GM21447 (cell line): ENCODE data around the gene ADAMTS2.

Experiments
- ATAC-seq: cut with Tn5 transposase; IDR thresholded peaks from one replicate; pipeline ENCODE4 v1.9.1; 2021; ENCODE audit not compliant: unreplicated experiment

Gene ADAMTS2

DNA sequence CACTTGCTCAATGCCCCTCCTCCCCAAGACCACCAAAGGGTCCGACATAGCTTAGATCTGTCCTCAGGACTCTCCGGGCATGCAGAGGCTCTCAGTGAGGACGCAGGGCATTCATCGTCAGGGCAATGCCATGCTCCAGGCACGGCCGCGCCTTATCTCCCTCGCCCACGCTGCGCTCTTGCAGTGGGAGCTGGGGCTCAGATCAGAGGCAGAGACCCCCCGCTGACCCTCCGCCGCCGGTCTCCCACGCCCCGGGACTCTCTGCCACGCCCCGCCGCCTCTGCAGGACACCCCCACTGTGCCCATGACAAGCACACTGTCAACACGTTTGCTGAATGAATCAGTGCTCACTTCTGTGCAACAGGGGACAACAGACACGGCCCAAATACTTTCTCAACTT lies 140.7 kb downstream of the ADAMTS2 start:
- ATAC-seq = no peak

DNA sequence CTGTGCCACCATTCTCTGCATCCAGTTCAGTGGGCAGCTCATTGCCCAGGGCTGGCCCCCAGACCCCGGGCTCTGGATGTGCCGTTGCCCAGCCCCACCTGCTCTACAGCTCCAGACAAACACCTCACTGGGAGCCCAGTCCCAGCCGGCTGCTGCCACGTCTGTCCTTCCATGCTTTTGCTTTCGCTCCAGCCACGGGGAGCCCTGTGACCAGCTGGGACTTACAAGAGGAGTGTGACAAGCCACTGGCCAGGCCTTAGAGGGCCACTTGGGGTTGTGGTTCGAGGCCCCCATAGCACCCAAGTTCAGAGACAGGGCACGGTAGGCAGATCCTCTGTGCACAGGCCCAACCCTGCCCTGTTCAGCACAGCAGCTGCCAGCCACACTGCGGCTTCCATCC lies 142.0 kb downstream of the ADAMTS2 start:
- no peak for ATAC-seq

DNA sequence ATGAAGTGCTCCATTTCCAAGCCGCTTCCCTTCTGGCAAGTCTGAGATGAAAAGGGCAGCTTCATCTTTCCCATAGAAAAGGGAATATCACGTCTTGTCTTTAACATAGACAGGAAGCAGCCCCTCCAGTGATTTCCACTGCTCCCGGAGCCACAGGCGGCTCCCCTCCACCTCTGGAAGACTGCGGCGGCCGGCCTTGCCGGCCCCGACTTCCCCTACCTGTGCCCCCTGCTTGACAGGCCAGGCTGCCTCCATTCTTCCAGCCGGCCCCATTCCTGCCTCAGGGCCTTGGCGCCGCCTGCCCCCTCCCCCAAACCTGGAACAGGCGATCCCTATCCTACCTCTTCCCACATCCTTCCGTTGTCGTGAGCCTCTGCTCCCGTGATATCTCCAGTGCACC lies 143.3 kb downstream of the ADAMTS2 start:
- no peak for ATAC-seq

DNA sequence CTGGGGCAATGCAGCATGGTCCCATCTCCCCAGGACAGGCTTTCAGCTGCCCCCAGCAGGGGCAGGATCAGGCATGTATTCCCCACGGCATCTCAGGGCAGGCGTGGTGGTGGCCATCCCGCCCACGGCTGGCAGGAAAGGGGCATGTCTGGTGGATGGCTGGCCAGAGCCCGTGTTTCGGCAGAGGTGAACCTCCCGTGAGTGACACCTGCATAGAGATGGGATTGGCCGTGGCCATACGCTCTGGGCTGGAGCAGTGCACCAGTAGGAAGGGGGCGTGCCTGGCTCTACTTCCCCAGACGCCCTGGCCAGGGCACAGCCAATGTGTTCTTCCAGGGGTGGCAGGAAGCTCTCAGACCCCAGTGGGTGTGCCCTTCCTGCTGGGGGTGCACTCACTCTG lies 146.0 kb downstream of the ADAMTS2 start:
- ATAC-seq = no peak

DNA sequence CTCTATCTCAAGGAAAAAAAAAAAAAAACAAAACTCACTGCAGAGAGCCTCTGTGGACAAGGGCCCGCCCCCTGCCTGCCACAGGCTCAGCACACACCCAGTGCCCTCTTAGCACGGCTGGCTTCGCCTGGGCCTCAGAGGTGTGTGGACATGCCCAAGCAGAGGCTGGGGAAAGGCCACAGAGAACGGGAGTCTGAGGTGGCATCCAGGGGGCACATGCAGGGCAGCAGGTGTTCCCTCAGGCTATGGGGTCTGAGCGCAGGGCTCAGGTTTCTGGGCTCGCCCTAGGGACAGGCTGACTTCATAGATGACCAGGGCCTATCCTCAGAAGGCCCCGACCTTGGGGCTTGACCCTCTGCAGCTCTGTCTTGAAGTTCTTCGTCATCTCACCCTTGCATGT lies 146.4 kb downstream of the ADAMTS2 start:
- ATAC-seq = no peak

DNA sequence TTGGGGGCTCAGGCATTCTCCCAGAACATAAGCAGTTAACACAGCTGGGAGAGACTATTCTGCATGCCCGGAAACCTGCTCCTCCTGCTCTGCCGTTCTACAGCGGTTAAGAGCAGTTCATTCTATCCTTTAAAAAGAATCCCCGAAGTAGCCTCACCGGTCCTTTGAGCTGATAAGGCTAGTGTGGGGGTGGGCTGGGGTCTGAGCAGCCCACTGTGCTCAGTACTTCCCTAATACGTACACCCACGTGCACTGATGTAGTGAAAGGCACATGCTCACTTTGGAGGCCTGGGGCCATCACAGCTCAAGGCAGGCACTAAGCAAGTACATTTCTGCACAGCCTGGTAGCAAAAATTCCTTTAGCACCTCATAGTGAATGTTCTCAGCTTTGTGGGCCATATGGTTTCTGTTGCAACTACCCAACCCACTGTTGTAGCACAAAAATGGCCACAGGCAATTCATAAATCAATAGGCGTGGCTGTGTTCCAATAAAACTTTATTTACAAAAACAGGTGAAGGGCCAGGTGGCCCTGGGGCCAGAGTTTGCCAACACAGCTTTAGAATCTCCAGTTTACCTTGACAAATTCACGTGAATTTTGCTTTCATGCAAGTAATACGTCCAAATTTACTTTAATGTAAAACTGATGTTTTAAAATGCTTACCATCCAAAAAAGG lies 148.7 kb downstream of the ADAMTS2 start:
- no peak for ATAC-seq

DNA sequence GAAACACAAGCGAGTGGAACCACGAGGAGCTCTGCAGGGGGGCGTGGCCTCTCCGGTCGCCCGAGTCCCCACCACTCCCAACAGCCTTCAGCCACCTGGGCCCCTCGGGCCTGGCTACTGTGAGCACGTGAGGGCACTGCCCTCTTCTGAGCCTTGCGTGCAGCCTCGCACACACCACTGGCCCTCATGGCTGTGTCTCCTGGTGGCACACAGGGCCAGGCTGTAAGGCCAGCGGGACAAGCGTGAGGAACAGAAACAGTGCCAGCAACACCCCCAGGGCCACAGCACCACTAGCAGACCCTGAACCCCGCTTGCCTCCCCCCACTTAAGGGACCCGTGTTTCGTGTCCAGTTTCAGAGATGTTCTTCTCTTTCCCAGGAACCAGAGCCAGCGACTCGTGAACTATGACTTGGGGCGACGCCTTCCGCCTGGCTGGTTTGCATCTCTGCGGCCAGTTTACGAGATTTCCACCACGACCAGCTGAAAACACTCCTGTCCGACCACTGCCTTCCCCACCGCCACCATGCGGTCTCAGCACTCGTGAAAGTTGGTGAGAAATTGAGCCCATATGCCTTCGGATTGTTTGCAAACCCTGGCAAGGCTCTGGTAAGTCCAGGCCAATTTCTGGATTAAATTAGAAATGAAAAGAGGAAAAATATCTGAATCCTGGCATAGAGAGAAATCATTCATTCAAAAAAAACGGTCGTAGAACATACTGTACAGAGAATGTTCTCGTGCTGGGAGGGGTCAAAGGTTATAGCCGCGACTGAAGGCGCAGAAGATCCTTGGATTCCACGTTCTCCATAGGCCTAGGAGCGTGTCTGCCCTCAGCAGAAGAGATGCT lies 149.5 kb downstream of the ADAMTS2 start:
- no peak for ATAC-seq

DNA sequence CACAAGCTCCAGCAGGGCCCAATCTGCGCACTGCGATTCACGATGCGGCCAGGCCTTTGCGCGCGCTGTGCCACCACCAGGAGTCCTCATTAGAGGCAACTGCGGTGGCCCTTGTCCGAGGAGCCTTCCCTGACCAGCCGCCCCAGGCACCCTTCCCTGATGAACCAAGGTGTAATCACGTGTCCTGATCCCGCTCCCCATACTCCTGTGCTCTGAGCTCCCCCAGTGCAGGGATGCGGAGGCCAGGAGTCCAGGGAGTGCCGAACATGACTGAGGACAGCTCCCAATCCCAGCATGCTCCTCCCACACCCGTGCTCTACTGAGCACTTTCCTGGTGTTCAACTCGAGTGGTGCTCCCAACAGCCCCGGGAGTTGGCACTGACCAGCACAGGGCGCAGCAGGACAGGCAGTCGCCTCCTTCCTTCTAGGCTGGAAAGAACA lies 150.3 kb downstream of the ADAMTS2 start:
- ATAC-seq = no peak

DNA sequence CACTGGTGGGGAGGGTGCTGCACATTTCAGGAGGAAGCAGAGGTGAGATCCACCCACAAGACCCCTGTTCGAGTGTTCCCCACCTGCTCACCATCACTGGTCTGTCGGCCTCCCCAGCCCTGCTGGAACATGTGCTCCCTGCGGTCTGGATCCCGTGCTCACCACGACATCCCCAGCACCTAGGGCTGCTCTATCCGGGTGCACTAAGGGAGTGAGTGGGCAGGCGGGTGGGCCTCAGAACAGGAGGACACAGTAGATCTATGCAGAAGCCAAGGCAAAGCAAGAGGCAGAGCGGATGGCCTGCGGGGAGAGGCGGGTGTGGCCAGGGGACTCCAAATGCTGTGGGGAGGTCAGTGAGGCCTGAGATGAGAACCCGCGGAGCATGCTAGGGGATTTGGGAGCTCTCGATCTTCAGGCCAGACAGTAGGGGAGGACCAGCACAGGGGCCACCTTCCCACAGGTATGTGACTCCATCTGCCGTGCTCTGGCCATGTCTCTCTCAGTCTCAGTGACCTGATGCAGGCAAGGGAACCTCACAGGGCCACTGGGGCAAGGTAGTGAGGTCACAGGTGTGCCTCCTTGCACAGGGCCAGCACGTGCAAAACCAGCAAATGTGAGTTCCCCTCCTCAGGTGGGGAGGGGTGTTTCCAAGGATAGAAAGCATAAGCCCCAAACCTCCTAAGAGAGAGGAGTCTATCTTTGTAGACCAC lies 150.9 kb downstream of the ADAMTS2 start:
- no peak for ATAC-seq

DNA sequence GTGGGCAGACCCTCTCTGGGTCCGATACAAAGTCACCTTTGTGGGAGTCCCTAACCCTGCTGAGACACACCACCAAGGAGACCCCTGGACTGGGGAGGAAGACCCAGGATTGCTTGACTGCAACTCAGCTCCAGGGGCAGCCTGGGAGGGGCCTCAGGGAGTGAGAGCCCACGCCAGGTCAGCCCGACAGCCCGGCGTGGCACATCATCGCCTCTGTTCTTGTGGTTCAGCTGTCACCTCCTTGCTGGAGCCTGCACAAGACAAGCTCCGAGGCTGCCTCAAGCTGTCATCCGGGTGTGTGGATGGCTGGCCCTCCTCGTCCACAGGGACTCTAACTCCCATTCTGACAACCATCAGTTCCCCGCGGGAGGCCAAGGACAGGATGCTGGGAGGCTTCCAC lies 151.5 kb downstream of the ADAMTS2 start:
- no peak for ATAC-seq

DNA sequence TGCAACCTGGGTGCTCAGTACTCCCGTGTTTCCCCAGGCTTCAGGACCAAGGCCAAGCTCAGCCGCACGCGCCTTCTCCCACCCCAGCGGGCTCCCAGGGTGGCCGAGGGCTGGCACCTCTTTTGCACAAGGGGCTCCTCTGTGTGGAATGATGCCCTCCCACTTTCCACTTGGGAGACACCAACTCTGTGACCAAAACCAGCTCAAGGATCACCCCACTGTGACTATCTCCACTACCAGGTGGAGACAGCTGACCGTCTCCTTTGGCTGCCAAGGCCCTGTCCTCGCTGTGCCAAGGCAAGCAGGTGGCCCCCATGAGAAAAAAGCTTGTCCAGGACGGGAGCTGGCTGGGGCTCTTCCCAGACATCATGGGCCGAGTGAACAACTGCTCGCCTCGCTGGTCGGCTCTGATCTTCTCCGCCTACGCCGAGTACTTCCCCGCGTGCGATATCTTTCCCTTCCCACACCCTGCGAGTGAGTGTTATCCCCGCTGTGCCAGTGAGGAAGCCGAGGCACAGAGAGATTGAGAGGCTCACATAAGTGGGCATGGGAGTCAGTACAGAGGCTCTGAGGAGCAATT lies 152.3 kb downstream of the ADAMTS2 start:
- ATAC-seq = no peak

DNA sequence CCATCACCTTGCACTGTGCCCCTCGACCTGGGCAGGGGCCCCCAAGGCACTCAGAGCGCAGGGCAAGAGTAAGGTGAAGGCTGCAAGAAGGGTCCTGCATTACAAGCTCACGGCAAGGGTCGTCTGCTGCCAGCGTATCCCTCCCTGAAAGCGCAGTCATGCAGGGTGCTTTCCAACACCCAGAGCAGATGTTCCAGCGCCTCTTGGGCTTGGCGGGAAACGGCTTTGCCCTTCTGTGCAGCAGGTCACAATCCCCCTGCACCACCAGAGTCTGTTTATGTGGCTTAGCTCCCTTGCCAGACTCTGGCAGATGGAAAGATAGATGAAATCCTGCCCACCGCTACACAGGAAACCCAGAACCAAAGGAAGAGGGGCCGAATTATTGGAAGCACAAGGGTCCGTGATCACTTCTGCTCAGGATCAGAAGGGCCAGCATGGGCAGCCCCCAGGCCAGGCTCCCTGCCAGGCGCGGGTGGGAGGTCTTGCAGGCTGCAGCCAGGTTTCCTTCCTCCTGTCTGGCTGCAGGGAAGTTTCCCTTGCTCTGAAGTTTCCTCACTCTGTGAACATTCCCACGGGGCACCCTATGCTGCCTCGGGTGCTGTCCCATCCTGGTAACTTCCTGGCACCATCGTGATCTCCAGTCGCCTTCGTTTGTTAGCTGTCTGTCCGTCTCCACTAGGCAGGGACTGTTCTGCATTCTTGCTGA lies 152.9 kb downstream of the ADAMTS2 start:
- no peak for ATAC-seq

DNA sequence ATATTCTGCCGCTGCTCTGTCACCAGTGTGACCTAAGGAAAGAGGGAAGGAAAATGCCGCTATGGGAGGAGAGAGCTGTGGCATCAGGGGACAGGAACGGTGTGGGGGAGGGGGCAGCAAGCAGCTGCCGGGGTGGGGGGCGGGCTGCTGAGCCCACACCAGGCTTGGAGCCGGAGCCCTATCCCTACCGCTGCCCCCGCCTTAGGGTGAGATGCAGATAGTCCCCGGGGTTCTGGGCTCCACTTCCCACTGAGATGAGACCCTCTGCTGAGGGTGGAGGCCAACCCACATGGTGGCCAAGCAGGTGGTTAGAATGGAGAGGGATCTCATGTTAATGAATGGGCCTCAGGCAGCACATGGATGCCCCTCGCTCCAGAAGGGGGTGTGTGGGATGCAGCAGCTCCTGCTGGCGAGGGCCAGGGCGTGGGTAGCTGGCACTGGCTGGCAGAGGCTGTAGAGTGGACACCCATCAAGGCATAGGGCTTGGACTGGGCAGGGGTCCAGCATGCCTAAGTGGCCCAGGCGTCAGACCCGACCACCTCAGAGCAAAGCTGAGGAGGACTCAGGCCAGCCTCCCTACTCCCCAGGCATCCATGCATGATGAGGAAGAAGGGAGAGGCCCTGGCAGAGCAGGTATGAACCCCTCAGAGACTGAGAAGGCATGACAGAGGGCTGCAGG lies 153.6 kb downstream of the ADAMTS2 start:
- ATAC-seq = no peak

DNA sequence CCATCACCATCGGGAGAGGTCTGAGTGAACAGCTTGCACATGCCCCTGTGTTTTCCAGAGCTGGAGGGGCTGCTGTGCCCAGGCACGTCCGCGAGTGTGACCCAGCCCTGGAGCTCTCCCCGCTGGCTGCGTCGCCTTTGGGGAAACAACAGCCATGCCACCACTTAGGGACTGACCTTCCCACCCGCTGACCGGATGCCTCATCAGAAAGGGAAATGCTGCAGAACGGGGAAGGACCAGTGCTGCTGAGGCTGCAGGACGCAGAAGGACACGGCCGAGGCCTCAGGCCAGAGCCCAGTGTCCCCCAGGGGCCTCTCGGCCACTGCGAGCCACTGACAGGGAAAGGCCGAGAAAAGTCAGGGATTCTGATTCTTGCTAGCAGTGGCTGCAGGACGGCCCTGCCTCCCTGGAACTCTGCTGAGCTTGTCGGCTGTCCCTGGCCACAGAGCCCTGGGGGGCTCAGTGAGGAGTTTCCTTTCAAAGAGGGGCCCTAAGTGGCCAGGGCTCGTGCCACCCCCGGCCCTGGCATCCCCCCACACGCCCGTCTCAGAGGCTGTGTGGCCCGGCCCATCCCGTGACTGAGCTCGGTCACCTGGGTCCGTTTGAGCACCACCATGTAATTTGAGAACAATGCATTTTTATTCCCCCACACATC lies 154.3 kb downstream of the ADAMTS2 start:
- no peak for ATAC-seq

DNA sequence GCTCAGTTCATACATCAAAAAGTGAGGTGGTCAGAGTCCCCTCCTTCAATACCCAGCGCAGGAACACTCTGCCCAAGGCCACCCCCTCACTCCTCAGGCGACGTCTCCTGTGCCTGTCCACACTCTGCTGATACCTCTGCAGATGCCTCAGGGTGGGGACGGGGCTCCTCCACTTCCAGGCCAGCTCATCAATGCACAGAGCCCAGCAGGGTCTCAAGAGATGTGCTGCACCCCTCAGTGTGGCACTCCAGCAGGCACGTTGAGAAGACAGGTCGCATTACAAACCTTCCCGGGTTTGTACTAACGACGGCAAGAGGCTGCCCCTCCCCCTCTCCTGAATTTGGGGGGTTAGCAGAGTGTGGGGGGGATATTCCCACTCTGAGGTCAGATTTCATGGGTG lies 156.6 kb downstream of the ADAMTS2 start:
- ATAC-seq = no peak

DNA sequence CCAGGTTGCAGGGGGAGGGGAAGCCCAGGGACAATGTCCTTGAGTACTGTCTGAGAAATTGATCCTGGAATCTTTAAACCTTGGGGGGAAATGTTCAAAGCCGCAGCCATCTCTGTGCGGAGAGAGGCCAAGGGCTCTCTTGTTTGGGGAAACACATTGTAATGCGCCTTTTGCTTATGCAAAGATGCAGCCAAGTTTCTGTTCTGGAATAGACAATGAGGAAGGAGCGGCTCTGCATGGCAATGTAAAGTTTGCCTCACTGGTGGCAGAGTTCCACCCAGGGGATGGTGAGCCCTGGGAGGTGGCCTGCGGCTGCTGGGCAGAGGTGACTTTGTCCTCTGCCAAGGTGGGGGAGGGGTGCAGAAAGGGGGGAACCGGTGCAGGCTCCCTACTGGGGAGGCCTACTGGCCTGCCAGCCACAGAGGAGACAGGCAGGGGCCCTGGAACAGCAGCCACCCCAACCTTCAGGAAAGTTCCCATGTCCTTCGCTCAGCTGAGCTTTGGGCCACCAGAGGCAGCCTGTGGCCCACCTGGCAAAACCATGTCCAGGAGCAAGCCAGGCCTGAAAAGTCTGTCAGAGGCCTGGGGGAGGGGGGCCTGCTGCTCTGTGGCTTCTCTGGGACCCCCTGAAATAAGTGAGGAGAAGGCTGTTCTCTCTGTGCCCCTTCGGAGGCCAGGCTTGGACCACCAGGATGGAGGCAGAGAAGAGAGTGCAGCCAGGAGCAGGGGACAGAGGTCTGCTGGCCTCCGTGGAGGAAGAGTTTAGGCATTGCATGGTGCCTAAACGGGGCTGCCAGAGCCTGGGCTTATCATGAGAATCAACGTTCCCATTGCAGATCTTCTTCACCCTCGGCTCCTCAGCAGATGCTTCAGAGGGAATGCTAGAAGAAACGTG lies 157.3 kb downstream of the ADAMTS2 start:
- ATAC-seq = no peak

DNA sequence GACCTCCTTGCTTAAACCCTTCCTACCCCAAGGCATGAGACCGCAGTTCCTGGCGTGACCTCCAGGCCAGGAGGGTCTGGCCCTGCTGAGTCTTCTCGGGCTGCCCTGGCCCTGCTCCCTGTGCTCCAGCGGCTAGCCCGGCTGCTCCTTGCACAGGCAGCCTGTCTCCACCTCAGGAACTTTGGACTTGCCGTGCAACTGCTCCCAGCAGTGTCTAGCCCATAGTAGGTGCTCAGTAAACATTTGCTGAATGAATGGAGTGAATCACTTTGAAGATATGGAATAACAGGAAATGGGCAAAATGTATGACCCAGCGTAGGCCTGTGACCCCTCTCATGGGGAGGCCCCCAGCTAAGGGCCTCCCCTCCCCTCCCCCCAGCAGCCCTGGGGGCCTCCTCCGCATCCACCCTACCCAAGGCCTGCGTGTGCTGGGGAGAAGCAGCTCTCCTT lies 158.0 kb downstream of the ADAMTS2 start:
- no peak for ATAC-seq

DNA sequence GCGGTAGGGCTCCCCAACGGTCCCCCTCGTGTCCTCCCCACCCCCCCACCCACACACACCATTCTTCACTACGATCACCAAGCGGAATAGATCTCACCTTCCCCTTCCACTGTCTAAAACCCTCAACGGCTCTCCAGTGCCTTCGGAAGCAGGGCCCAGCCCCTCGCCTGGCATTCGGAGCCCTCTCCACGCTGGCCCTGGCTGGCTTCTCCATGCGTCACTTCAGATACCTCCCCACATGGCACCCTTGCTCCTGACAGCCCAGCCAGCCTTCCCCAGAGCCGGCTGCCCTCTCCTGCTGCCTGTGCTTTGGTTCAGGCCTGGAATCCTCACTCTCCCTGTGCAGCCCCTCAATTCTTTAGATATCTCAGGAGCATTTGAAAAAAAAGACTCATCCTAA lies 158.5 kb downstream of the ADAMTS2 start:
- no peak for ATAC-seq

DNA sequence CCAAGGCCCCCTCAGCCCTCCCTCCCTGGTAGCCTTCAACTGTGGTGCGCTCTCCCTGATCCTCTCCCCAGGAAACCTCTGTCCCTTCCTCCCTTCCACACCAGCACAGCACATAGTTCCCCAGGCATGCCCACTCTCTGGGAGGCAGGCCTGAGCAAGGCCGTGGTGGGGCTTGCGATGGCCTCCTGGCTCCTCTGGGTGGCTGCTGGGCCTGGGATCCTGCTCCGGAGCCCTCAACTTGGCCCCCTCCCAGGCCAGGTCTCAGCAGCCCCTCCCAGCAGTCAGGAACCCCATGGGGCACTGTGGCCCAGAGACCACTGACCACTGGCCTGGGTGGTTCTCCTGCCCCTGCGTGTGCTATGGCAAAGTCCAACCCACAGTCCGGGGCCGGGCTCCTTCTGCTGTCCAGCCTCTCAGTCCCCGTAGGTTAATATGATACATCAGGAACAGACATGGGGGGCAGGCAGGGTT lies 159.3 kb downstream of the ADAMTS2 start:
- ATAC-seq = no peak
